ENCODE results near the gene CEP192.
A peak's percentile ranks its signal among the peaks of the same experiment; 100 is the strongest.
"Not testable (repeated sequence)": the region's sequence is repeated elsewhere in the genome, so short reads cannot be mapped to it uniquely, and the experiment has no call there.

CEP192 gene

GRCh38 chr18:13026583-13027270 lies 35.6 kb downstream of the CEP192 start:
- no peak for DNase-seq (ENCODE audit: low spot score)

- no peak for DNase-seq (ENCODE audit: low spot score)
Observed at GRCh38 chr18:13028869-13029268, 37.7 kb downstream of the CEP192 start.

GRCh38 chr18:13032173-13032572 lies 41.0 kb downstream of the CEP192 start:
- no peak for DNase-seq (ENCODE audit: low spot score)

GRCh38 chr18:13035249-13035914 lies 44.2 kb downstream of the CEP192 start:
- no peak for DNase-seq (ENCODE audit: low spot score)

GRCh38 chr18:13036622-13037320 lies 45.6 kb downstream of the CEP192 start:
- no peak for DNase-seq (ENCODE audit: low spot score)

GRCh38 chr18:13039806-13040205 lies 48.6 kb downstream of the CEP192 start:
- no peak for DNase-seq (ENCODE audit: low spot score)

GRCh38 chr18:13043066-13043465 lies 51.9 kb downstream of the CEP192 start:
- DNase-seq (ENCODE audit: low spot score) = no peak

GRCh38 chr18:13048061-13048595 lies 57.0 kb downstream of the CEP192 start:
- DNase-seq (ENCODE audit: low spot score) = no peak

- DNase-seq (ENCODE audit: low spot score) = no peak
Observed at GRCh38 chr18:13051159-13051558, 60.0 kb downstream of the CEP192 start.

- no peak for DNase-seq (ENCODE audit: low spot score)
Observed at GRCh38 chr18:13051950-13052349, 60.8 kb downstream of the CEP192 start.

GRCh38 chr18:13054336-13054735 lies 63.2 kb downstream of the CEP192 start:
- DNase-seq (ENCODE audit: low spot score) = peak; percentile 48

GRCh38 chr18:13061630-13062189 lies 70.5 kb downstream of the CEP192 start:
- DNase-seq (ENCODE audit: low spot score) = no peak

- DNase-seq (ENCODE audit: low spot score) = no peak
Observed at GRCh38 chr18:13067124-13067523, 76.0 kb downstream of the CEP192 start.

- no peak for DNase-seq (ENCODE audit: low spot score)
Observed at GRCh38 chr18:13067966-13068365, 76.8 kb downstream of the CEP192 start.

GRCh38 chr18:13070460-13070859 lies 79.3 kb downstream of the CEP192 start:
- DNase-seq (ENCODE audit: low spot score) = no peak

GRCh38 chr18:13076886-13077285 lies 85.7 kb downstream of the CEP192 start:
- DNase-seq (ENCODE audit: low spot score) = no peak

GRCh38 chr18:13077473-13077872 lies 86.3 kb downstream of the CEP192 start:
- no peak for DNase-seq (ENCODE audit: low spot score)

GRCh38 chr18:13078065-13078464 lies 86.9 kb downstream of the CEP192 start:
- not testable (repeated sequence) for DNase-seq (ENCODE audit: low spot score)

- DNase-seq (ENCODE audit: low spot score) = no peak
Observed at GRCh38 chr18:13086906-13087305, 95.7 kb downstream of the CEP192 start.

GRCh38 chr18:13095466-13095865 lies 104.3 kb downstream of the CEP192 start:
- DNase-seq (ENCODE audit: low spot score) = no peak

GRCh38 chr18:13096232-13096631 lies 105.1 kb downstream of the CEP192 start:
- DNase-seq (ENCODE audit: low spot score) = no peak

- DNase-seq (ENCODE audit: low spot score) = no peak
Observed at GRCh38 chr18:13096719-13097118, 105.6 kb downstream of the CEP192 start.

- not testable (repeated sequence) for DNase-seq (ENCODE audit: low spot score)
Observed at GRCh38 chr18:13098104-13098503, 106.9 kb downstream of the CEP192 start.

Measured in hematopoietic multipotent progenitor cell treated with erythropoietin and hydrocortisone succinate and interleukin-3 and kit ligand, for 15 days (in vitro differentiated cells).